ENCODE results near the gene C1QTNF12.

C1QTNF12 gene

GRCh38 chr1:1217621-1218523 is 28.6 kb downstream of the C1QTNF12 start:
- TF ChIP-seq LEF1 (IDR thresholded peaks at IDR 0.05; ENCODE audit: borderline replicate concordance): no peak
- no peak for TF ChIP-seq TARDBP (IDR thresholded peaks at IDR 0.05)
- ChIA-PET CTCF (no interaction called here), POLR2A (no interaction called here)
- DNase-seq (ENCODE audit: extremely low spot score): no peak

- POLR2A ChIA-PET: no interaction called here
- TF ChIP-seq SUZ12 (IDR thresholded peaks at IDR 0.05) (no peak), NFRKB (IDR thresholded peaks at IDR 0.05) (no peak), TARDBP (IDR thresholded peaks at IDR 0.05) (no peak), L3MBTL2 (conservative IDR thresholded peaks at IDR 0.05) (no peak), HDGF (IDR thresholded peaks at IDR 0.05; ENCODE audit: borderline replicate concordance) (no peak), ELF4 (IDR thresholded peaks at IDR 0.05) (no peak), FOXA1 (IDR thresholded peaks at IDR 0.05) (no peak)
- CTCF ChIA-PET: no interaction called here
- no peak for DNase-seq (ENCODE audit: extremely low spot score)
Observed at GRCh38 chr1:1216770-1217620, 29.5 kb downstream of the C1QTNF12 start.

- CTCF ChIA-PET: no interaction called here
Observed at GRCh38 chr1:1215881-1216605, 30.5 kb downstream of the C1QTNF12 start.

GRCh38 chr1:1215080-1215676 is 31.3 kb downstream of the C1QTNF12 start:
- no peak for DNase-seq (ENCODE audit: extremely low spot score)
- TF ChIP-seq BHLHE40 (IDR thresholded peaks at IDR 0.05; ENCODE audit: borderline replicate concordance): no peak
- no peak for TF ChIP-seq SUZ12 (IDR thresholded peaks at IDR 0.05)
- TF ChIP-seq ELF4 (IDR thresholded peaks at IDR 0.05): no peak
- TF ChIP-seq CTBP1 (IDR thresholded peaks at IDR 0.05; ENCODE audit: borderline replicate concordance): no peak
- TF ChIP-seq ZNF384 (IDR thresholded peaks at IDR 0.05): no peak
- ChIA-PET CTCF (no interaction called here), POLR2A (no interaction called here)

More at GRCh38 chr1:1215881-1216605, 30.5 kb downstream of the C1QTNF12 start:
- DNase-seq (ENCODE audit: extremely low spot score): no peak
- no peak for TF ChIP-seq LEF1 (IDR thresholded peaks at IDR 0.05; ENCODE audit: borderline replicate concordance)
- TF ChIP-seq ARNT (IDR thresholded peaks at IDR 0.05): no peak
- TF ChIP-seq HDGF (IDR thresholded peaks at IDR 0.05; ENCODE audit: borderline replicate concordance): no peak
- no peak for TF ChIP-seq PKNOX1 (IDR thresholded peaks at IDR 0.05)
- TF ChIP-seq ELF4 (IDR thresholded peaks at IDR 0.05): no peak
- no peak for TF ChIP-seq SUZ12 (IDR thresholded peaks at IDR 0.05)
- no peak for TF ChIP-seq L3MBTL2 (conservative IDR thresholded peaks at IDR 0.05)
- no peak for TF ChIP-seq NFRKB (IDR thresholded peaks at IDR 0.05)
- POLR2A ChIA-PET: no interaction called here

- ChIA-PET CTCF (no interaction called here), POLR2A (no interaction called here)
- TF ChIP-seq SUZ12 (IDR thresholded peaks at IDR 0.05) (no peak), NFRKB (IDR thresholded peaks at IDR 0.05) (no peak), ELF4 (IDR thresholded peaks at IDR 0.05) (no peak), SP1 (IDR thresholded peaks at IDR 0.05) (no peak), ARNT (IDR thresholded peaks at IDR 0.05) (no peak), LEF1 (IDR thresholded peaks at IDR 0.05; ENCODE audit: borderline replicate concordance) (no peak), FOXM1 (IDR thresholded peaks at IDR 0.05; ENCODE audit: borderline replicate concordance) (no peak), L3MBTL2 (conservative IDR thresholded peaks at IDR 0.05) (no peak), FOXA1 (IDR thresholded peaks at IDR 0.05) (no peak), FOXK2 (IDR thresholded peaks at IDR 0.05) (no peak), ZNF384 (IDR thresholded peaks at IDR 0.05) (no peak), HDGF (IDR thresholded peaks at IDR 0.05; ENCODE audit: borderline replicate concordance) (no peak), BHLHE40 (IDR thresholded peaks at IDR 0.05; ENCODE audit: borderline replicate concordance) (no peak), TARDBP (IDR thresholded peaks at IDR 0.05) (no peak)
- DNase-seq (ENCODE audit: extremely low spot score): no peak
Observed at GRCh38 chr1:1213345-1214265, 32.9 kb downstream of the C1QTNF12 start, which contains the start of gene TNFRSF4. TNFRSF4 (minus strand) TSS chr1:1214153; CDS start chr1:1214127, 26 bp downstream.

- ChIA-PET POLR2A (no interaction called here), CTCF (no interaction called here)
- TF ChIP-seq ARNT (IDR thresholded peaks at IDR 0.05) (no peak), SP1 (IDR thresholded peaks at IDR 0.05) (no peak), FOXK2 (IDR thresholded peaks at IDR 0.05) (no peak), PKNOX1 (IDR thresholded peaks at IDR 0.05) (no peak), FOXA1 (IDR thresholded peaks at IDR 0.05) (no peak), BHLHE40 (IDR thresholded peaks at IDR 0.05; ENCODE audit: borderline replicate concordance) (no peak), SUZ12 (IDR thresholded peaks at IDR 0.05) (no peak)
- no peak for DNase-seq (ENCODE audit: extremely low spot score)
Observed at GRCh38 chr1:1212780-1213344, 33.7 kb downstream of the C1QTNF12 start.

All from HEK293T (cell line).